Measurements from ENCODE around the gene TRIM9. TPM values are rescaled to one million over a fixed set of nuclear protein-coding genes. Genes with fewer than 3 reads are reported as not detected.

The TRIM9 gene
- total RNA-seq, 1 donor from 2014 or later, result 0.92 TPM

GRCh38 chr14:51117593-51117992, 22.7 kb upstream of the TRIM9 start:
- Histone ChIP-seq H3K4me3 (ENCODE audit: low read depth, low read length) (no peak overlapping the region), H3K27me3 (ENCODE audit: control insufficient read depth, insufficient read depth, low read length) (peaks cover 3% of the 10 kb centered on the region), H3K36me3 (ENCODE audit: control insufficient read depth, insufficient read depth, low read length) (no peaks in the 10 kb centered on the region)
- DNase-seq (ENCODE audit: low read depth), result no peak
- TF ChIP-seq CTCF (IDR thresholded peaks at IDR 0.05; ENCODE audit: insufficient read depth, low read length, poor library complexity, severe bottlenecking), result no peak

GRCh38 chr14:51116682-51117081, 21.8 kb upstream of the TRIM9 start:
- Histone ChIP-seq H3K27me3 (ENCODE audit: control insufficient read depth, insufficient read depth, low read length) (peaks cover 3% of the 10 kb centered on the region), H3K4me3 (ENCODE audit: low read depth, low read length) (no peak overlapping the region), H3K36me3 (ENCODE audit: control insufficient read depth, insufficient read depth, low read length) (no peaks in the 10 kb centered on the region)
- TF ChIP-seq CTCF (IDR thresholded peaks at IDR 0.05; ENCODE audit: insufficient read depth, low read length, poor library complexity, severe bottlenecking), result no peak
- DNase-seq (ENCODE audit: low read depth), result no peak

- H3K36me3 ChIP-seq (ENCODE audit: control insufficient read depth, insufficient read depth, low read length), result no peaks in the 10 kb centered on the region
- TF ChIP-seq CTCF (IDR thresholded peaks at IDR 0.05; ENCODE audit: insufficient read depth, low read length, poor library complexity, severe bottlenecking), result no peak
- H3K27me3 ChIP-seq (ENCODE audit: control insufficient read depth, insufficient read depth, low read length), result no peaks in the 10 kb centered on the region
- no peak overlapping the region for H3K4me3 ChIP-seq (ENCODE audit: low read depth, low read length)
- DNase-seq (ENCODE audit: low read depth), result no peak
These were observed 14.7 kb upstream of the TRIM9 start for GRCh38 chr14:51109651-51110050.

GRCh38 chr14:51107801-51108200, 12.9 kb upstream of the TRIM9 start:
- no peak overlapping the region for H3K4me3 ChIP-seq (ENCODE audit: low read depth, low read length)
- no peak for TF ChIP-seq CTCF (IDR thresholded peaks at IDR 0.05; ENCODE audit: insufficient read depth, low read length, poor library complexity, severe bottlenecking)
- no peak for DNase-seq (ENCODE audit: low read depth)
- H3K36me3 ChIP-seq (ENCODE audit: control insufficient read depth, insufficient read depth, low read length), result no peaks in the 10 kb centered on the region
- H3K27me3 ChIP-seq (ENCODE audit: control insufficient read depth, insufficient read depth, low read length), result no peaks in the 10 kb centered on the region

DNA sequence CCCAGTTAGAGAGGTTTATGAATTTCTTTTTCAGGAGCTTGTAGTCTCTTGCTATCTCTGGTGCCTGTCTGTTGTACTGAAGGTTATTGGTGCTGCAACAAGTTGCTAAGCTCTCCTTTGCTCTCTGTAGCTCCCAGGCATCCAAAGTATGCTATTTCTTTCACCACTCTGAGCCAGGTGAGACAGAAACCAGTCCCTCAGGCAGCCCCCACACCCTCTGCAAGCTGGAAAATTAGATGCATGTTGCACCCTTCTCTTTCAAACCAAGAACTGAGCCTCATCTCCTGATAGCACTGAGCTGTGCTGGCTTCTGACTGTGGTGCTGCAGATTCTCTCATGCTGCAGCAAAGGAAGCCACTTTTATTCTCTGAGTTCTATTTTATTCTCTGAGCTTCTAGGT, 9.6 kb upstream of the TRIM9 start:
- Histone ChIP-seq H3K27me3 (ENCODE audit: control insufficient read depth, insufficient read depth, low read length) (peaks cover 1% of the 10 kb centered on the region), H3K36me3 (ENCODE audit: control insufficient read depth, insufficient read depth, low read length) (no peaks in the 10 kb centered on the region), H3K4me3 (ENCODE audit: low read depth, low read length) (no peak overlapping the region)
- DNase-seq (ENCODE audit: low read depth), result no peak
- no peak for TF ChIP-seq CTCF (IDR thresholded peaks at IDR 0.05; ENCODE audit: insufficient read depth, low read length, poor library complexity, severe bottlenecking)

DNA sequence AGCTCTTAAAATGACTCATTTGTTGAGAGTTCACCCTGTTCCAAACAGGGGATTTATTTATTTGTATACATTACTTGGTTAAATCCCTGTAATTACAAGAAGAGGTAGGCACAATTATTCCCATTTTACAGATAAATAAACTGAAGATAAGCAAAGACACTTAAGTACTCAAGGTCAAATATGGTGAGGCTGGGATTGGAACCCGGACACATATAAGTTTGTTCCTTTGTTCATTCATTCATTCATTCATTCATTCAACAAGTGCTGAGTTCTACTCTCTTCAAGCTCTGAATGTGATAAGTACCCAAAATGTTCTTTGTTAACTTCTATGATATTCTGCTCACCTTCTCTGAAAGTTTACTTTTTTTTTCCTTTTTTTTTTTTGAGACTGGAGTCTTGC, 2.4 kb upstream of the TRIM9 start:
- Histone ChIP-seq H3K27me3 (ENCODE audit: control insufficient read depth, insufficient read depth, low read length) (peaks cover 24% of the 10 kb centered on the region), H3K4me3 (ENCODE audit: low read depth, low read length) (no peak overlapping the region), H3K36me3 (ENCODE audit: control insufficient read depth, insufficient read depth, low read length) (no peaks in the 10 kb centered on the region)
- DNase-seq (ENCODE audit: low read depth), result no peak
- TF ChIP-seq CTCF (IDR thresholded peaks at IDR 0.05; ENCODE audit: insufficient read depth, low read length, poor library complexity, severe bottlenecking), result no peak

All from kidney epithelial cell (primary cell).